GM19452 (cell line): ENCODE data around the gene UBP1.
"Not testable (repeated sequence)": the region's sequence is repeated elsewhere in the genome, so short reads cannot be mapped to it uniquely, and the experiment has no call there.

Experiments
- ATAC-seq: cut with Tn5 transposase; IDR thresholded peaks from one replicate; pipeline ENCODE4 v1.9.1; 2021; ENCODE audit not compliant: unreplicated experiment

The UBP1 gene

GRCh38 chr3:33437556-33438283, 2.5 kb downstream of the UBP1 start:
- ATAC-seq, result no peak

GRCh38 chr3:33433843-33434242, 6.4 kb downstream of the UBP1 start:
- ATAC-seq, result no peak

GRCh38 chr3:33430571-33430970, 9.6 kb downstream of the UBP1 start:
- ATAC-seq, result no peak

- no peak for ATAC-seq
Observed at GRCh38 chr3:33430061-33430460, 10.1 kb downstream of the UBP1 start.

- not testable (repeated sequence) for ATAC-seq
Observed at GRCh38 chr3:33429306-33429705, 10.9 kb downstream of the UBP1 start.

- no peak for ATAC-seq
Observed at GRCh38 chr3:33428734-33429133, 11.5 kb downstream of the UBP1 start.

GRCh38 chr3:33426630-33427317, 13.4 kb downstream of the UBP1 start:
- ATAC-seq, result no peak

GRCh38 chr3:33426068-33426467, 14.1 kb downstream of the UBP1 start:
- no peak for ATAC-seq

GRCh38 chr3:33425453-33425852, 14.8 kb downstream of the UBP1 start:
- ATAC-seq, result no peak

GRCh38 chr3:33424606-33425452, 15.4 kb downstream of the UBP1 start:
- ATAC-seq, result no peak

GRCh38 chr3:33420966-33421365, 19.2 kb downstream of the UBP1 start:
- ATAC-seq, result no peak

- no peak for ATAC-seq
Observed at GRCh38 chr3:33419948-33420347, 20.3 kb downstream of the UBP1 start.

GRCh38 chr3:33417066-33417673, 23.0 kb downstream of the UBP1 start:
- ATAC-seq, result no peak

- not testable (repeated sequence) for ATAC-seq
Observed at GRCh38 chr3:33410816-33411215, 29.4 kb downstream of the UBP1 start.

- ATAC-seq, result no peak
Observed at GRCh38 chr3:33403756-33404155, 36.4 kb downstream of the UBP1 start.

- ATAC-seq, result no peak
Observed at GRCh38 chr3:33402936-33403335, 37.3 kb downstream of the UBP1 start.

GRCh38 chr3:33401781-33402180, 38.4 kb downstream of the UBP1 start:
- ATAC-seq, result no peak

- ATAC-seq, result no peak
Observed at GRCh38 chr3:33398410-33398809, 41.8 kb downstream of the UBP1 start.

- ATAC-seq, result no peak
Observed at GRCh38 chr3:33395900-33396299, 44.3 kb downstream of the UBP1 start.

- ATAC-seq, result no peak
Observed at GRCh38 chr3:33394403-33395054, 45.7 kb downstream of the UBP1 start.

GRCh38 chr3:33392703-33393125, 47.5 kb downstream of the UBP1 start:
- no peak for ATAC-seq
